Pancreas (tissue), 10 donors: ENCODE data around the gene DIP2C. TPM values are rescaled to one million over a fixed set of nuclear protein-coding genes. Genes with fewer than 3 reads are reported as not detected.
"Not testable (repeated sequence)": the region's sequence is repeated elsewhere in the genome, so short reads cannot be mapped to it uniquely, and the experiment has no call there.

Experiments
- ATAC-seq, 4 donors: fragments of 200-7000 bp; cut with Tn5 transposase; one replicate each; pipeline versions ENCODE4 v1.8.0 to v1.9.1; 2020; ENCODE audit warnings: mild to moderate bottlenecking in 4 of 4, moderate library complexity in 4 of 4
- DNase-seq, 6 donors: peaks; one replicate each; pipeline ENCODE4 v3.0.0-alpha.2; 2020
- FAIRE-seq: peaks from 2 replicates; lab custom pipeline; 2012; peaks lifted over from hg19 to GRCh38; lab: Jason Lieb, UNC
- H3K27ac ChIP-seq, 4 donors: fragments of 200-600 bp; sonication (generic); 1 replicate in 3 of 4; 2 replicates in 1 of 4; pipeline versions ENCODE4 v1.5.0 to v1.8.0; 2020
- H3K27me3 ChIP-seq, 4 donors: fragments of 200-600 bp; one replicate each; pipeline ENCODE4 v1.8.0; 2021
- H3K36me3 ChIP-seq, 3 donors: fragments of 200-600 bp; sonication (generic) in 1 of 3; one replicate each; pipeline versions ENCODE4 v1.5.0 to v1.8.0; 2020 to 2021
- H3K4me1 ChIP-seq, 3 donors: fragments of 200-600 bp; one replicate each; pipeline ENCODE4 v1.8.0; 2021
- H3K4me3 ChIP-seq, 4 donors: fragments of 200-600 bp; sonication (generic) in 2 of 4; one replicate each; pipeline versions ENCODE4 v1.5.0 to v1.8.0; 2020 to 2021
- H3K9me3 ChIP-seq, 4 donors: fragments of 200-600 bp; one replicate each; pipeline ENCODE4 v1.8.0; 2021
- CTCF ChIP-seq, 4 donors: fragments of 200-600 bp; sonication (generic) in 3 of 4; IDR thresholded peaks; one replicate each; pipeline versions ENCODE4 v1.5.0 to v1.8.0; 2021; ENCODE audit warnings: antibody characterized with exemption in 4 of 4
- WGBS, 2 donors: extraction: QIAGEN DNeasy Blood & Tissue Kit; methylation state at CpG; one replicate each; pipeline ENCODE4 v1.1.7; 2013; 5-methylcytosine and 5-hydroxymethylcytosine counted together
- intact Hi-C, 3 donors: fragments of 100-400 bp; cut with DNase I; formaldehyde crosslinking; loops; one replicate each; pipeline versions ENCODE4 v1.11.1 to v1.14.2; 2022
- polyA plus RNA-seq, 2 donors: library from polyadenylated mRNA; stranded (reverse); fragments of 200-250 nt; gene quantifications; one replicate each; pipeline ENCODE4 v1.2.3, GENCODE V29; 2013
- total RNA-seq, 6 donors: library from RNA; stranded (reverse); fragmentation: NEBNext Ultra II Directional in 4 of 6; extraction: Animal tissue kit (Norgen Biotek cat#: 25700) in 4 of 6; gene quantifications; one replicate each; pipeline versions ENCODE4 v1.2.1 to v1.2.4, GENCODE V29; 2021 to 2023
- donor health status: healthy with polysubstance abuse.
- donor health status: DM: no; HTN: no; CAD: no; lungs with moderate emphysema.
- donor health status: DM: no; HTN: no; CAD: no.
- donor health status: control.
- donor health status: control.
- donor health status: Bipolar disorder and iron deficiency.
- donor health status: DM: yes; HTN: yes; CAD: no.
- donor health status: DM: no; HTN: no; CAD: no.
- donor health status: DM: no; HTN: no; CAD: no.
- donor health status: DM: yes; HTN: yes; CAD: no.

DIP2C gene
- total and polyA plus RNA-seq, 8 donors = 4.3 to 11.8 (median 7.3) TPM

GRCh38 chr10:660413-660969 is 29.0 kb downstream of the DIP2C start:
- 75 to 80% methylated on average over 6 of the region's 6 CpGs for WGBS, 2 donors
- intact Hi-C loops = loop anchor here in 1 of 3 donors (10.0 kb wide), 1 partner anchor 146 kb away; no protein-coding TSS in a partner anchor
- Histone ChIP-seq H3K27me3 (no peaks in the 10 kb centered on the region), H3K4me3 (no peak overlapping the region), H3K9me3 (no peaks in the 10 kb centered on the region), H3K4me1 (peaks cover 20 to 44% (median 29%) of the 10 kb centered on the region in 3 donors), H3K27ac (peak overlapping the region in 3 of 4 donors; percentile 29 to 66 (median 33)), H3K36me3 (no peaks in the 10 kb centered on the region)
- ATAC-seq (no peak), DNase-seq (no peak), FAIRE-seq (no peak)
- TF ChIP-seq CTCF (IDR thresholded peaks at IDR 0.05) = no peak

GRCh38 chr10:659688-660141 is 29.8 kb downstream of the DIP2C start:
- Histone ChIP-seq H3K36me3 (no peaks in the 10 kb centered on the region), H3K27me3 (no peaks in the 10 kb centered on the region), H3K4me1 (peaks cover 20 to 38% (median 35%) of the 10 kb centered on the region in 3 donors), H3K4me3 (no peak overlapping the region), H3K9me3 (no peaks in the 10 kb centered on the region), H3K27ac (peak overlapping the region in 2 of 4 donors; percentile 1 to 34)
- no peak for FAIRE-seq
- no peak for TF ChIP-seq CTCF (IDR thresholded peaks at IDR 0.05)
- DNase-seq = no peak
- no peak for ATAC-seq
- intact Hi-C loops = loop anchor here in 1 of 3 donors (10.0 kb wide), 1 partner anchor 145 kb away; no protein-coding TSS in a partner anchor
- 50 to 55% methylated on average over 9 of the region's 9 CpGs for WGBS, 2 donors

GRCh38 chr10:657816-658350 is 31.6 kb downstream of the DIP2C start:
- ATAC-seq, FAIRE-seq, H3K27me3 ChIP-seq, H3K9me3 ChIP-seq, H3K4me3 ChIP-seq, H3K27ac ChIP-seq, intact Hi-C loops, H3K36me3 ChIP-seq: not testable (repeated sequence)
- DNase-seq = peak in 1 of 6 donors; percentile 9
- peaks cover 22 to 37% (median 35%) of the 10 kb centered on the region in 3 donors for H3K4me1 ChIP-seq
- WGBS, 2 donors = 97 to 99% methylated on average over 4 to 10 of the region's 11 CpGs

GRCh38 chr10:656883-657282 is 32.6 kb downstream of the DIP2C start:
- ATAC-seq (no peak), FAIRE-seq (no peak), DNase-seq (peak in 1 of 6 donors; percentile 6)
- intact Hi-C loops = no loop called here
- H3K4me3 ChIP-seq = no peak overlapping the region
- 73 to 77% methylated on average over 4 to 5 of the region's 5 CpGs for WGBS, 2 donors
- H3K27ac ChIP-seq = no peak overlapping the region
- no peaks in the 10 kb centered on the region for H3K9me3 ChIP-seq
- H3K27me3 ChIP-seq = no peaks in the 10 kb centered on the region
- peaks cover 12 to 27% (median 25%) of the 10 kb centered on the region in 3 donors for H3K4me1 ChIP-seq
- H3K36me3 ChIP-seq = no peaks in the 10 kb centered on the region
- TF ChIP-seq CTCF (IDR thresholded peaks at IDR 0.05) = no peak

- WGBS, 2 donors = 96 to 99% methylated on average over 8 of the region's 8 CpGs
- Histone ChIP-seq H3K4me1 (peaks cover 11 to 23% (median 21%) of the 10 kb centered on the region in 3 donors), H3K27me3 (no peaks in the 10 kb centered on the region), H3K27ac (peak overlapping the region in 1 of 4 donors; percentile 38), H3K9me3 (no peaks in the 10 kb centered on the region), H3K36me3 (no peaks in the 10 kb centered on the region), H3K4me3 (no peak overlapping the region)
- intact Hi-C loops = no loop called here
- FAIRE-seq = no peak
- no peak for TF ChIP-seq CTCF (IDR thresholded peaks at IDR 0.05)
- ATAC-seq = no peak
- DNase-seq = no peak
Observed at GRCh38 chr10:655184-655583, 34.3 kb downstream of the DIP2C start.
